Umbilical cord (tissue), 2 donors: ENCODE measurements around the gene C16orf54. TPM values are rescaled to one million over a fixed set of nuclear protein-coding genes. Genes with fewer than 3 reads are reported as not detected.
"Not testable (repeated sequence)": the region's sequence is repeated elsewhere in the genome, so short reads cannot be mapped to it uniquely, and the experiment has no call there.

Experiments
- DNase-seq: peaks from one replicate; pipeline ENCODE4 v3.0.0-alpha.2; 2015; ENCODE audit warnings: low spot score
- total RNA-seq: library from RNA; depleted of rRNA; stranded (reverse); fragments of >200 nt; gene quantifications from one replicate; pipeline ENCODE4 v1.2.3, GENCODE V29; 2014; ENCODE audit warnings: low replicate concordance; ENCODE audit not compliant: insufficient read depth

Gene C16orf54
- total RNA-seq, 1 donor from 2014 or later, result 0.72 TPM

- DNase-seq, result not testable (repeated sequence)
These were observed 5.2 kb downstream of the C16orf54 start for GRCh38 chr16:29740630-29741015.

GRCh38 chr16:29739927-29740629 lies 5.7 kb downstream of the C16orf54 start:
- not testable (repeated sequence) for DNase-seq

GRCh38 chr16:29738514-29738913 lies 7.3 kb downstream of the C16orf54 start:
- DNase-seq, result no peak

- no peak for DNase-seq
These were observed 8.1 kb downstream of the C16orf54 start for GRCh38 chr16:29737713-29738112.

- DNase-seq, result no peak
These were observed 9.0 kb downstream of the C16orf54 start for GRCh38 chr16:29736764-29737163.

GRCh38 chr16:29736112-29736511 lies 9.7 kb downstream of the C16orf54 start:
- DNase-seq, result no peak

GRCh38 chr16:29734786-29735185 lies 11.0 kb downstream of the C16orf54 start:
- no peak for DNase-seq

- DNase-seq, result not testable (repeated sequence)
These were observed 13.8 kb downstream of the C16orf54 start for GRCh38 chr16:29731768-29732601.

GRCh38 chr16:29730649-29731048 lies 15.1 kb downstream of the C16orf54 start:
- DNase-seq, result no peak

GRCh38 chr16:29729116-29729521 lies 16.7 kb downstream of the C16orf54 start:
- DNase-seq, result peak; percentile 34

GRCh38 chr16:29727452-29727851 lies 18.3 kb downstream of the C16orf54 start:
- no peak for DNase-seq

GRCh38 chr16:29726845-29727377 lies 18.9 kb downstream of the C16orf54 start:
- DNase-seq, result no peak

GRCh38 chr16:29721167-29721879 lies 24.5 kb downstream of the C16orf54 start:
- peak; percentile 81 for DNase-seq

- no peak for DNase-seq
These were observed 25.1 kb downstream of the C16orf54 start for GRCh38 chr16:29720703-29721102.

- no peak for DNase-seq
These were observed 26.7 kb downstream of the C16orf54 start for GRCh38 chr16:29719063-29719462.

- DNase-seq, result no peak
These were observed 28.7 kb downstream of the C16orf54 start for GRCh38 chr16:29717113-29717512.

GRCh38 chr16:29714972-29715371 lies 30.8 kb downstream of the C16orf54 start:
- DNase-seq, result no peak

- DNase-seq, result no peak
These were observed 31.4 kb downstream of the C16orf54 start for GRCh38 chr16:29714396-29714795.

- no peak for DNase-seq
These were observed 33.0 kb downstream of the C16orf54 start for GRCh38 chr16:29712809-29713208.

GRCh38 chr16:29710227-29711219 lies 35.3 kb downstream of the C16orf54 start:
- peak; percentile 77 for DNase-seq

GRCh38 chr16:29709657-29710056 lies 36.1 kb downstream of the C16orf54 start:
- not testable (repeated sequence) for DNase-seq
